NB4 (cell line): ENCODE measurements around the gene AMFR.

Experiments
- MYC ChIP-seq: IDR thresholded peaks from 2 replicates; pipeline ENCODE4 v1.6.1; 2011; ENCODE audit warnings: low read depth, low read length
- TF ChIP-seq, protein P1 (sequence below): IDR thresholded peaks from one replicate; pipeline ENCODE4 v1.5.1; 2012; ENCODE audit warnings: low read depth, low read length

GRCh38 chr16:56337858-56338325 lies 87.5 kb downstream of the AMFR start:
- TF ChIP-seq, protein P1, sequence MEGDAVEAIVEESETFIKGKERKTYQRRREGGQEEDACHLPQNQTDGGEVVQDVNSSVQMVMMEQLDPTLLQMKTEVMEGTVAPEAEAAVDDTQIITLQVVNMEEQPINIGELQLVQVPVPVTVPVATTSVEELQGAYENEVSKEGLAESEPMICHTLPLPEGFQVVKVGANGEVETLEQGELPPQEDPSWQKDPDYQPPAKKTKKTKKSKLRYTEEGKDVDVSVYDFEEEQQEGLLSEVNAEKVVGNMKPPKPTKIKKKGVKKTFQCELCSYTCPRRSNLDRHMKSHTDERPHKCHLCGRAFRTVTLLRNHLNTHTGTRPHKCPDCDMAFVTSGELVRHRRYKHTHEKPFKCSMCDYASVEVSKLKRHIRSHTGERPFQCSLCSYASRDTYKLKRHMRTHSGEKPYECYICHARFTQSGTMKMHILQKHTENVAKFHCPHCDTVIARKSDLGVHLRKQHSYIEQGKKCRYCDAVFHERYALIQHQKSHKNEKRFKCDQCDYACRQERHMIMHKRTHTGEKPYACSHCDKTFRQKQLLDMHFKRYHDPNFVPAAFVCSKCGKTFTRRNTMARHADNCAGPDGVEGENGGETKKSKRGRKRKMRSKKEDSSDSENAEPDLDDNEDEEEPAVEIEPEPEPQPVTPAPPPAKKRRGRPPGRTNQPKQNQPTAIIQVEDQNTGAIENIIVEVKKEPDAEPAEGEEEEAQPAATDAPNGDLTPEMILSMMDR, result no peak
- no peak for TF ChIP-seq MYC
